Colonic mucosa (tissue), 4 donors: ENCODE data around the gene GAGE12H. TPM values are rescaled to one million over a fixed set of nuclear protein-coding genes. Genes with fewer than 3 reads are reported as not detected.
"Not testable (repeated sequence)": the region's sequence is repeated elsewhere in the genome, so short reads cannot be mapped to it uniquely, and the experiment has no call there.

Source experiments
- DNase-seq: peaks from one replicate; pipeline ENCODE4 v3.0.0-alpha.2; 2020
- H3K27ac ChIP-seq: fragments of 200-600 bp; one replicate; pipeline ENCODE4 v1.8.0; 2021
- H3K27me3 ChIP-seq: fragments of 200-600 bp; one replicate; pipeline ENCODE4 v1.8.0; 2021
- H3K36me3 ChIP-seq: fragments of 200-600 bp; one replicate; pipeline ENCODE4 v1.8.0; 2021
- H3K4me1 ChIP-seq: fragments of 200-600 bp; one replicate; pipeline ENCODE4 v1.8.0; 2021; ENCODE audit warnings: mild to moderate bottlenecking
- H3K4me3 ChIP-seq: fragments of 200-600 bp; one replicate; pipeline ENCODE4 v1.8.0; 2021
- H3K9ac ChIP-seq, 2 donors: one replicate each; pipeline ENCODE4 v1.7.0; 2013; ENCODE audit warnings: control low read depth in 2 of 2, low read depth in 2 of 2, low read length in 2 of 2
- H3K9me3 ChIP-seq: fragments of 200-600 bp; one replicate; pipeline ENCODE4 v1.8.0; 2021
- intact Hi-C: fragments of 100-400 bp; cut with DNase I; formaldehyde crosslinking; loops from one replicate; pipeline ENCODE4 v1.14.1; 2022
- total RNA-seq, 2 donors: library from RNA; stranded (reverse); fragmentation: NEBNext Ultra II Directional in 1 of 2; extraction: Animal tissue kit (Norgen Biotek cat#: 25700) in 1 of 2; gene quantifications; one replicate each; pipeline ENCODE4 v1.2.1, GENCODE V29; 2021
- donor health status: healthy.
- donor health status: DM: no; HTN: no; CAD: no.
- donor health status: DM: no; HTN: no; CAD: no.

Gene GAGE12H, protein sequence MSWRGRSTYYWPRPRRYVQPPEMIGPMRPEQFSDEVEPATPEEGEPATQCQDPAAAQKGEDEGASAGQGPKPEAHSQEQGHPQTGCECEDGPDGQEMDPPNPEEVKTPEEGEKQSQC
- not detected for total RNA-seq

DNA sequence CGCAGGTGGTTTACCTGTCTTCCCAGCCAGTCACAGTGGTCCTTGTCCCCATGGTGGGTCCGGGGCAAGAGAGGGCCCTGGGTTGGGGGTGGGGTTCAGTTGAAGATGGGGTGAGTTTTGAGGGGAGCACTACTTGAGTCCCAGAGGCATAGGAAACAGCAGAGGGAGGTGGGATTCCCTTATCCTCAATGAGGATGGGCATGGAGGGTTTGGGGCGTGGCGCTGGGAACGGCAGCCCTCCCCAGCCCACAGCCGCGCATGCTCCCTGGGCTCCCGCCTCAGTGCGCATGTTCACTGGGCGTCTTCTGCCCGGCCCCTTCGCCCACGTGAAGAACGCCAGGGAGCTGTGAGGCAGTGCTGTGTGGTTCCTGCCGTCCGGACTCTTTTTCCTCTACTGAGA lies at the start of gene GAGE12H:
Gene GAGE12H (plus strand): TSS at position 301 of the 400 bp plus-strand sequence. CDS start 1,155 bp downstream, outside the sequence.
- DNase-seq, intact Hi-C loops, H3K4me1 ChIP-seq, H3K4me3 ChIP-seq, H3K36me3 ChIP-seq, H3K9me3 ChIP-seq, H3K27me3 ChIP-seq, H3K27ac ChIP-seq, H3K9ac ChIP-seq: not testable (repeated sequence)

DNA sequence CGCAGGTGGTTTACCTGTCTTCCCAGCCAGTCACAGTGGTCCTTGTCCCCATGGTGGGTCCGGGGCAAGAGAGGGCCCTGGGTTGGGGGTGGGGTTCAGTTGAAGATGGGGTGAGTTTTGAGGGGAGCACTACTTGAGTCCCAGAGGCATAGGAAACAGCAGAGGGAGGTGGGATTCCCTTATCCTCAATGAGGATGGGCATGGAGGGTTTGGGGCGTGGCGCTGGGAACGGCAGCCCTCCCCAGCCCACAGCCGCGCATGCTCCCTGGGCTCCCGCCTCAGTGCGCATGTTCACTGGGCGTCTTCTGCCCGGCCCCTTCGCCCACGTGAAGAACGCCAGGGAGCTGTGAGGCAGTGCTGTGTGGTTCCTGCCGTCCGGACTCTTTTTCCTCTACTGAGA lies 47.9 kb upstream of the GAGE12H start, which contains the start of gene GAGE12C:
Gene GAGE12C (plus strand): TSS at position 301 of the 400 bp plus-strand sequence. CDS start 1,155 bp downstream, outside the sequence.
- H3K4me1 ChIP-seq, H3K9ac ChIP-seq, H3K4me3 ChIP-seq, H3K27ac ChIP-seq, intact Hi-C loops, H3K9me3 ChIP-seq, DNase-seq, H3K36me3 ChIP-seq, H3K27me3 ChIP-seq: not testable (repeated sequence)

DNA sequence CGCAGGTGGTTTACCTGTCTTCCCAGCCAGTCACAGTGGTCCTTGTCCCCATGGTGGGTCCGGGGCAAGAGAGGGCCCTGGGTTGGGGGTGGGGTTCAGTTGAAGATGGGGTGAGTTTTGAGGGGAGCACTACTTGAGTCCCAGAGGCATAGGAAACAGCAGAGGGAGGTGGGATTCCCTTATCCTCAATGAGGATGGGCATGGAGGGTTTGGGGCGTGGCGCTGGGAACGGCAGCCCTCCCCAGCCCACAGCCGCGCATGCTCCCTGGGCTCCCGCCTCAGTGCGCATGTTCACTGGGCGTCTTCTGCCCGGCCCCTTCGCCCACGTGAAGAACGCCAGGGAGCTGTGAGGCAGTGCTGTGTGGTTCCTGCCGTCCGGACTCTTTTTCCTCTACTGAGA lies 38.3 kb upstream of the GAGE12H start, which contains the start of gene GAGE12D:
Gene GAGE12D (plus strand): TSS at position 301 of the 400 bp plus-strand sequence. CDS start 1,155 bp downstream, outside the sequence.
- H3K4me3 ChIP-seq, H3K27me3 ChIP-seq, DNase-seq, intact Hi-C loops, H3K36me3 ChIP-seq, H3K27ac ChIP-seq, H3K9ac ChIP-seq, H3K4me1 ChIP-seq, H3K9me3 ChIP-seq: not testable (repeated sequence)

DNA sequence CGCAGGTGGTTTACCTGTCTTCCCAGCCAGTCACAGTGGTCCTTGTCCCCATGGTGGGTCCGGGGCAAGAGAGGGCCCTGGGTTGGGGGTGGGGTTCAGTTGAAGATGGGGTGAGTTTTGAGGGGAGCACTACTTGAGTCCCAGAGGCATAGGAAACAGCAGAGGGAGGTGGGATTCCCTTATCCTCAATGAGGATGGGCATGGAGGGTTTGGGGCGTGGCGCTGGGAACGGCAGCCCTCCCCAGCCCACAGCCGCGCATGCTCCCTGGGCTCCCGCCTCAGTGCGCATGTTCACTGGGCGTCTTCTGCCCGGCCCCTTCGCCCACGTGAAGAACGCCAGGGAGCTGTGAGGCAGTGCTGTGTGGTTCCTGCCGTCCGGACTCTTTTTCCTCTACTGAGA lies 28.8 kb upstream of the GAGE12H start, which contains the start of gene GAGE12E:
Gene GAGE12E (plus strand): TSS at position 301 of the 400 bp plus-strand sequence. CDS start 1,155 bp downstream, outside the sequence.
- intact Hi-C loops, H3K4me1 ChIP-seq, H3K9ac ChIP-seq, H3K36me3 ChIP-seq, H3K27me3 ChIP-seq, H3K9me3 ChIP-seq, DNase-seq, H3K27ac ChIP-seq, H3K4me3 ChIP-seq: not testable (repeated sequence)

DNA sequence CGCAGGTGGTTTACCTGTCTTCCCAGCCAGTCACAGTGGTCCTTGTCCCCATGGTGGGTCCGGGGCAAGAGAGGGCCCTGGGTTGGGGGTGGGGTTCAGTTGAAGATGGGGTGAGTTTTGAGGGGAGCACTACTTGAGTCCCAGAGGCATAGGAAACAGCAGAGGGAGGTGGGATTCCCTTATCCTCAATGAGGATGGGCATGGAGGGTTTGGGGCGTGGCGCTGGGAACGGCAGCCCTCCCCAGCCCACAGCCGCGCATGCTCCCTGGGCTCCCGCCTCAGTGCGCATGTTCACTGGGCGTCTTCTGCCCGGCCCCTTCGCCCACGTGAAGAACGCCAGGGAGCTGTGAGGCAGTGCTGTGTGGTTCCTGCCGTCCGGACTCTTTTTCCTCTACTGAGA lies 19.2 kb upstream of the GAGE12H start, which contains the start of gene GAGE12F:
Gene GAGE12F (plus strand): TSS at position 301 of the 400 bp plus-strand sequence. CDS start 1,155 bp downstream, outside the sequence.
- H3K4me1 ChIP-seq, DNase-seq, H3K27ac ChIP-seq, H3K4me3 ChIP-seq, intact Hi-C loops, H3K36me3 ChIP-seq, H3K9ac ChIP-seq, H3K27me3 ChIP-seq, H3K9me3 ChIP-seq: not testable (repeated sequence)

DNA sequence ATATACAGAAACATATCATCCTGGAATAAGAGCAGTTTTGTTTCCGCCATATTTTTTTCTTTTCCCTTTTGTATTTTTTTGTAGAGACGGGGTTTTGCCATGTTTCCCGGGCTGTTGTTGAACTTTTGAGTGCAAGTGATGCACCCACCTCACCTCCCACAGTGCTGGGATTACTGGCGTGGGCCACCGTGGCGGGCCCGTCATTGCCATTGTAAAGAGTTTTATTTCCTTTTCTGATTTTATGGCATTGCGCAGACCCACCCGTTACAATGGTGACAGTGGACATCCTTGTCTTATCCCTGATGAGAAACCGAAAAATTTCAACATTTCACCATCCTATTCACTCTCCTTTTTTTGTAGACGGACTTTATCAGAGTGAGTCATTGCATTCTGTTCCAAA lies 11.0 kb upstream of the GAGE12H start:
- peak; percentile 12 for DNase-seq
- H3K27me3 ChIP-seq, H3K9ac ChIP-seq, H3K9me3 ChIP-seq, H3K4me1 ChIP-seq, H3K36me3 ChIP-seq, H3K27ac ChIP-seq, H3K4me3 ChIP-seq, intact Hi-C loops: not testable (repeated sequence)

DNA sequence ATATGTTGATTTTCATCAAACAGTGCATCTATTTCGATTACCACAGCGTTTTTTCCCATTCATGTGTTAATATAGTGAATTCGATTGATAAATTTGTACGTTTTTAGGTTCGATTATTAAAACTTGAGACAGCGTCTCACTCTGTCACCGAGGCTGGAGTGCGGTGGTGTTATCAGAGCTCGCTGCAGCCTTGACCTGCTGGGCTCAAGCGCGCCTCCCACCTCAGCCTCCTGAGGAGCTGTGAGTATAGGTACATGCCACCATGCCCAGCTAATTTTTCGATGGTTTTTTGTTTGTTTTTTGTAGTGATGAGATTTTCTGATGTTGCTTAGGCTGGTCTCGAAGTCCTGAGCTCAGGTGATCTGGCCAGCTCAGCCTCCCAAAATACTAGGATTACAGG lies 10.6 kb upstream of the GAGE12H start:
- H3K9me3 ChIP-seq, H3K4me1 ChIP-seq, H3K4me3 ChIP-seq, intact Hi-C loops, H3K27me3 ChIP-seq, H3K27ac ChIP-seq, H3K36me3 ChIP-seq, H3K9ac ChIP-seq: not testable (repeated sequence)
- DNase-seq = peak; percentile 6

DNA sequence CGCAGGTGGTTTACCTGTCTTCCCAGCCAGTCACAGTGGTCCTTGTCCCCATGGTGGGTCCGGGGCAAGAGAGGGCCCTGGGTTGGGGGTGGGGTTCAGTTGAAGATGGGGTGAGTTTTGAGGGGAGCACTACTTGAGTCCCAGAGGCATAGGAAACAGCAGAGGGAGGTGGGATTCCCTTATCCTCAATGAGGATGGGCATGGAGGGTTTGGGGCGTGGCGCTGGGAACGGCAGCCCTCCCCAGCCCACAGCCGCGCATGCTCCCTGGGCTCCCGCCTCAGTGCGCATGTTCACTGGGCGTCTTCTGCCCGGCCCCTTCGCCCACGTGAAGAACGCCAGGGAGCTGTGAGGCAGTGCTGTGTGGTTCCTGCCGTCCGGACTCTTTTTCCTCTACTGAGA lies 9.6 kb upstream of the GAGE12H start, which contains the start of gene GAGE12G:
Gene GAGE12G (plus strand): TSS at position 301 of the 400 bp plus-strand sequence. CDS start 1,155 bp downstream, outside the sequence.
- H3K27ac ChIP-seq, DNase-seq, H3K9me3 ChIP-seq, H3K36me3 ChIP-seq, intact Hi-C loops, H3K4me3 ChIP-seq, H3K4me1 ChIP-seq, H3K9ac ChIP-seq, H3K27me3 ChIP-seq: not testable (repeated sequence)

DNA sequence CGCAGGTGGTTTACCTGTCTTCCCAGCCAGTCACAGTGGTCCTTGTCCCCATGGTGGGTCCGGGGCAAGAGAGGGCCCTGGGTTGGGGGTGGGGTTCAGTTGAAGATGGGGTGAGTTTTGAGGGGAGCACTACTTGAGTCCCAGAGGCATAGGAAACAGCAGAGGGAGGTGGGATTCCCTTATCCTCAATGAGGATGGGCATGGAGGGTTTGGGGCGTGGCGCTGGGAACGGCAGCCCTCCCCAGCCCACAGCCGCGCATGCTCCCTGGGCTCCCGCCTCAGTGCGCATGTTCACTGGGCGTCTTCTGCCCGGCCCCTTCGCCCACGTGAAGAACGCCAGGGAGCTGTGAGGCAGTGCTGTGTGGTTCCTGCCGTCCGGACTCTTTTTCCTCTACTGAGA lies 9.4 kb downstream of the GAGE12H start, which contains the start of gene GAGE2A:
Gene GAGE2A (plus strand): TSS at position 301 of the 400 bp plus-strand sequence. CDS start 1,155 bp downstream, outside the sequence.
- H3K9me3 ChIP-seq, H3K27me3 ChIP-seq, H3K9ac ChIP-seq, DNase-seq, H3K36me3 ChIP-seq, H3K4me3 ChIP-seq, H3K27ac ChIP-seq, intact Hi-C loops, H3K4me1 ChIP-seq: not testable (repeated sequence)

DNA sequence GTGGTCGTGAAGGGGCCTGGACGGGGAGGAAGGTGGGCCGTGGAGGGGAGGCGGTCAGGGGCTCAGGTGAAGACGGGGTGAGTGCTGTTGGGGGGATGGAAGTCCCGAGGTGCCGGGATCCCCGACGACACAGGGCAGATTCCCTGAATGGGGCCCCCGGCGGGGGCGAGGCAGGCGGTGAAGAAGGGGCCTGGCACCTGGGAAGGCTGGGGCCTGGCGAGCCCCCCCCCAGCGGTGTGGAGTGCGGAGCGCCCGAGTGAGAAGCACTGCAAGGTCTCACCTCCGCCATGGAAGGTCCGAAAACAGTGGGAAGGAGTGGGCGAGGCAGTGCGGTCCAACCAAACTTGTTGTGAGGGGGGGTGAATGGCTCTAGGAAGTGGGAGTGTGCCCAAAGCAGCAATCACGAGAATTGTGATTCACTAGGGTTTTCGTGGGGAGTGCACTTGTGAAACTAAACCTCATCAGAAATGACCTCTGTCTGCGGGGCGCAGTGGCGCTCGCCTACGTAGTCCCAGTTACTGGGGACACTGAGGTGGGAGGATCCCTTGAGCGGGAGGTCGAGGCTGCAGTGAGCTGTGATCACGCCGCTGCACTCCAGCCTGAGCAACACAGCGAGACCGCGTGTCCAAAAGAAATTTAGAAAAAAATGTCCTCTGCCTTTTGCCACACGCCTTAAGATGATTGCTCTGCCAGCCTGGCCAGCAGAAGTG lies 10.2 kb downstream of the GAGE12H start:
- intact Hi-C loops, H3K9me3 ChIP-seq, H3K4me3 ChIP-seq, H3K9ac ChIP-seq, H3K4me1 ChIP-seq, H3K27me3 ChIP-seq, H3K27ac ChIP-seq, H3K36me3 ChIP-seq: not testable (repeated sequence)
- peak; percentile 20 for DNase-seq

DNA sequence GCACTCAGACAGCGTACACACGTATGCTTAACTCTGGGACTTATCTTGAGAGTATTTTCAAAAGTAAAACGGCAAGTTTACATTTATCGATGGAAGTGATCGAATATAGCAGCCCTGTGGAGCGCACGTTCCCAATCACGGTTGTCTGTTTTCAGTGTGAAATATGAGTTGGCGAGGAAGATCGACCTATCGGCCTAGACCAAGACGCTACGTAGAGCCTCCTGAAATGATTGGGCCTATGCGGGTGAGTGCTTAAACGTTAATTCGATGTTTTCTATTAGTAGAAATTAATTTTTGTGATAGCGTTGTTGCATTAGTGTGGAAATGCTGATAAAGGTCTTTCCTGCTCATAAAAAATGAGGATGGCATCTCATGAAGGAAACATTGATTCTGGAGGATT lies 10.7 kb downstream of the GAGE12H start:
- intact Hi-C loops, DNase-seq, H3K36me3 ChIP-seq, H3K27ac ChIP-seq, H3K9ac ChIP-seq, H3K4me1 ChIP-seq, H3K4me3 ChIP-seq, H3K9me3 ChIP-seq, H3K27me3 ChIP-seq: not testable (repeated sequence)

DNA sequence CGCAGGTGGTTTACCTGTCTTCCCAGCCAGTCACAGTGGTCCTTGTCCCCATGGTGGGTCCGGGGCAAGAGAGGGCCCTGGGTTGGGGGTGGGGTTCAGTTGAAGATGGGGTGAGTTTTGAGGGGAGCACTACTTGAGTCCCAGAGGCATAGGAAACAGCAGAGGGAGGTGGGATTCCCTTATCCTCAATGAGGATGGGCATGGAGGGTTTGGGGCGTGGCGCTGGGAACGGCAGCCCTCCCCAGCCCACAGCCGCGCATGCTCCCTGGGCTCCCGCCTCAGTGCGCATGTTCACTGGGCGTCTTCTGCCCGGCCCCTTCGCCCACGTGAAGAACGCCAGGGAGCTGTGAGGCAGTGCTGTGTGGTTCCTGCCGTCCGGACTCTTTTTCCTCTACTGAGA lies 19.0 kb downstream of the GAGE12H start, which contains the start of gene GAGE1:
Gene GAGE1 (plus strand): TSS at position 301 of the 400 bp plus-strand sequence. CDS start 1,155 bp downstream, outside the sequence.
- H3K9me3 ChIP-seq, intact Hi-C loops, H3K36me3 ChIP-seq, H3K27me3 ChIP-seq, DNase-seq, H3K4me3 ChIP-seq, H3K4me1 ChIP-seq, H3K27ac ChIP-seq, H3K9ac ChIP-seq: not testable (repeated sequence)
